ENCODE data around the gene EID1. TPM values are rescaled to one million over a fixed set of nuclear protein-coding genes. Genes with fewer than 3 reads are reported as not detected.

EID1 gene
- total RNA-seq, 4 donors from 2014 or later: 329 to 383 (median 335) TPM

- peak; percentile 65 for ATAC-seq
- Histone ChIP-seq H3K9me3 (no peaks in the 10 kb centered on the region), H3K27me3 (no peaks in the 10 kb centered on the region), H3K27ac (peak overlapping the region in 3 of 4 donors; percentile 24 to 53 (median 31)), H3K4me3 (no peak overlapping the region), H3K36me3 (no peaks in the 10 kb centered on the region), H3K4me1 (peaks cover 6 to 21% (median 7%) of the 10 kb centered on the region in 3 donors)
- TF ChIP-seq POLR2A (IDR thresholded peaks at IDR 0.05) (no peak), CTCF (IDR thresholded peaks at IDR 0.05) (peak; percentile 21 to 60 (median 45)), EP300 (IDR thresholded peaks at IDR 0.05) (no peak), POLR2AphosphoS5 (IDR thresholded peaks at IDR 0.05) (no peak)
- 20% methylated on average over 5 to 6 of the region's 6 CpGs for WGBS, 2 donors (ENCODE audit: low coverage in 1 of 2)
Measured at GRCh38 chr15:48855501-48856440, 22.2 kb upstream of the EID1 start.

GRCh38 chr15:48856942-48857341, 21.0 kb upstream of the EID1 start:
- Histone ChIP-seq H3K4me1 (peaks cover 6 to 21% (median 7%) of the 10 kb centered on the region in 3 donors), H3K9me3 (no peaks in the 10 kb centered on the region), H3K27me3 (no peaks in the 10 kb centered on the region), H3K36me3 (no peaks in the 10 kb centered on the region), H3K4me3 (no peak overlapping the region), H3K27ac (peak overlapping the region in 2 of 4 donors; percentile 23 to 25)
- 36 to 39% methylated on average over 2 of the region's 2 CpGs for WGBS, 2 donors (ENCODE audit: low coverage in 1 of 2)
- TF ChIP-seq CTCF (IDR thresholded peaks at IDR 0.05) (no peak), POLR2A (IDR thresholded peaks at IDR 0.05) (no peak), EP300 (IDR thresholded peaks at IDR 0.05) (no peak), POLR2AphosphoS5 (IDR thresholded peaks at IDR 0.05) (no peak)
- ATAC-seq: no peak

- 60 to 67% methylated on average over 1 to 2 of the region's 2 CpGs for WGBS, 2 donors (ENCODE audit: low coverage in 1 of 2)
- H3K9me3 ChIP-seq: no peaks in the 10 kb centered on the region
- no peaks in the 10 kb centered on the region for H3K36me3 ChIP-seq
- H3K27ac ChIP-seq: no peak overlapping the region
- no peaks in the 10 kb centered on the region for H3K27me3 ChIP-seq
- peaks cover 6 to 21% (median 7%) of the 10 kb centered on the region in 3 donors for H3K4me1 ChIP-seq
- no peak for ATAC-seq
- TF ChIP-seq POLR2A (IDR thresholded peaks at IDR 0.05) (no peak), POLR2AphosphoS5 (IDR thresholded peaks at IDR 0.05) (no peak), EP300 (IDR thresholded peaks at IDR 0.05) (no peak), CTCF (IDR thresholded peaks at IDR 0.05) (no peak)
- H3K4me3 ChIP-seq: no peak overlapping the region
Measured at GRCh38 chr15:48858401-48858800, 19.5 kb upstream of the EID1 start.

- peaks cover 6 to 21% (median 7%) of the 10 kb centered on the region in 3 donors for H3K4me1 ChIP-seq
- no peak for ATAC-seq
- no peaks in the 10 kb centered on the region for H3K9me3 ChIP-seq
- H3K27ac ChIP-seq: no peak overlapping the region
- TF ChIP-seq CTCF (IDR thresholded peaks at IDR 0.05): no peak
- TF ChIP-seq POLR2AphosphoS5 (IDR thresholded peaks at IDR 0.05): no peak
- no peak for TF ChIP-seq POLR2A (IDR thresholded peaks at IDR 0.05)
- no peak for TF ChIP-seq EP300 (IDR thresholded peaks at IDR 0.05)
- no peak overlapping the region for H3K4me3 ChIP-seq
- no peaks in the 10 kb centered on the region for H3K36me3 ChIP-seq
- WGBS, 2 donors (ENCODE audit: low coverage in 1 of 2): 85 to 89% methylated on average over 2 of the region's 2 CpGs
- H3K27me3 ChIP-seq: no peaks in the 10 kb centered on the region
Measured at GRCh38 chr15:48859426-48859825, 18.5 kb upstream of the EID1 start.

Measured in gastroesophageal sphincter (tissue), 4 donors.